Tibial nerve (tissue), 4 donors: ENCODE measurements around the gene FAT2.

Source experiments
- CTCF ChIP-seq, 5 experiments: fragments of 200-600 bp in 3 of 5; fragments of 450-650 bp in 2 of 5; sonication (generic) in 3 of 5; IDR thresholded peaks; one replicate each; pipeline ENCODE4 v1.5.1; 2016 to 2019; ENCODE audit warnings: antibody characterized with exemption in 5 of 5, mild to moderate bottlenecking in 3 of 5, moderate library complexity in 2 of 5
- EP300 ChIP-seq, 2 donors: sonication (generic); formaldehyde crosslinking; IDR thresholded peaks; one replicate each; pipeline ENCODE4 v1.6.1; 2017; ENCODE audit warnings: antibody characterized with exemption in 2 of 2, mild to moderate bottlenecking in 1 of 2
- POLR2A ChIP-seq, 2 donors: fragments of 450-650 bp; IDR thresholded peaks; one replicate each; pipeline ENCODE4 v1.6.1; 2017; ENCODE audit warnings: antibody characterized with exemption in 2 of 2, mild to moderate bottlenecking in 2 of 2, moderate library complexity in 2 of 2

DNA sequence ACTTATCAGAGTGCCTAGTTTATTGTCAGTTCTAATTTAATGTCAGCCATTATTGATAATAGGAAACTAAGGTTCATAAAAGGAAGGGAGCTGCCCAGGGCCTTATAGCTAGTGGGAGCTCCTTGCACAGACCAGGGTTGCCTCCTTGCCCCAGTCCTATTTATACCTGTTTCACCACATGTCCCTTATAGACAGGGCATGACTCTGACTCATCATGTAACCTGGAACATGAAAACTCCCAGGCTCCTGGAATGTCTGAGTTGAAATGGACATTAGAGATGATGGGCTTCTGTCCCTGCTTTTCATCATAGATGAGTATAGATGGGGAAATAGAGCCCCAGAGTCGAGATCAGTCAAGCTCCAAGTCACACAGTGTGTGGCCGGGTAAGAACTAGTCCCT lies 21.1 kb downstream of the FAT2 start:
- no peak for TF ChIP-seq CTCF (IDR thresholded peaks at IDR 0.05)
- TF ChIP-seq POLR2A (IDR thresholded peaks at IDR 0.05), result no peak
- TF ChIP-seq EP300 (IDR thresholded peaks at IDR 0.05), result no peak
